Stimulated activated naive CD8-positive, alpha-beta T cell treated with anti-CD3 and anti-CD28 coated beads, Interleukin-15, Interleukin-2, amounts not matched to agents 100 ng/mL and 50 ng/mL, for 24 hours (primary cell): ENCODE results near the gene OR8G1.

Experiments
- H3K27ac Mint-ChIP-seq: one replicate; pipeline ENCODE4 v1.8.0; 2021; ENCODE audit warnings: mild to moderate bottlenecking, mixed read lengths
- H3K27me3 Mint-ChIP-seq: one replicate; pipeline ENCODE4 v1.8.0; 2021; ENCODE audit warnings: mixed read lengths
- H3K36me3 Mint-ChIP-seq: one replicate; pipeline ENCODE4 v1.8.0; 2021; ENCODE audit warnings: low read depth, mixed read lengths
- H3K4me1 Mint-ChIP-seq: one replicate; pipeline ENCODE4 v1.8.0; 2021; ENCODE audit warnings: low read depth, mixed read lengths
- H3K4me3 Mint-ChIP-seq: one replicate; pipeline ENCODE4 v1.8.0; 2021; ENCODE audit warnings: mild to moderate bottlenecking, mixed read lengths
- H3K9me3 Mint-ChIP-seq: one replicate; pipeline ENCODE4 v1.8.0; 2021; ENCODE audit warnings: mixed read lengths

The OR8G1 gene, protein sequence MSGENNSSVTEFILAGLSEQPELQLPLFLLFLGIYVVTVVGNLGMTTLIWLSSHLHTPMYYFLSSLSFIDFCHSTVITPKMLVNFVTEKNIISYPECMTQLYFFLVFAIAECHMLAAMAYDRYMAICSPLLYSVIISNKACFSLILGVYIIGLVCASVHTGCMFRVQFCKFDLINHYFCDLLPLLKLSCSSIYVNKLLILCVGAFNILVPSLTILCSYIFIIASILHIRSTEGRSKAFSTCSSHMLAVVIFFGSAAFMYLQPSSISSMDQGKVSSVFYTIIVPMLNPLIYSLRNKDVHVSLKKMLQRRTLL

GRCh38 chr11:124240621-124241397 is at the start of gene OR8G1:
Gene OR8G1 (plus strand): TSS chr11:124241095. CDS start chr11:124249676, 8,581 bp downstream.
- H3K36me3 Mint-ChIP-seq = no peaks in the 10 kb centered on the region
- no peak within 1 kb of the TSS for H3K4me3 Mint-ChIP-seq
- H3K9me3 Mint-ChIP-seq = no peaks in the 10 kb centered on the region
- H3K27me3 Mint-ChIP-seq = peaks cover 9% of the 10 kb centered on the region
- H3K27ac Mint-ChIP-seq = no peak within 1 kb of the TSS
- H3K4me1 Mint-ChIP-seq = no peaks in the 10 kb centered on the region

DNA sequence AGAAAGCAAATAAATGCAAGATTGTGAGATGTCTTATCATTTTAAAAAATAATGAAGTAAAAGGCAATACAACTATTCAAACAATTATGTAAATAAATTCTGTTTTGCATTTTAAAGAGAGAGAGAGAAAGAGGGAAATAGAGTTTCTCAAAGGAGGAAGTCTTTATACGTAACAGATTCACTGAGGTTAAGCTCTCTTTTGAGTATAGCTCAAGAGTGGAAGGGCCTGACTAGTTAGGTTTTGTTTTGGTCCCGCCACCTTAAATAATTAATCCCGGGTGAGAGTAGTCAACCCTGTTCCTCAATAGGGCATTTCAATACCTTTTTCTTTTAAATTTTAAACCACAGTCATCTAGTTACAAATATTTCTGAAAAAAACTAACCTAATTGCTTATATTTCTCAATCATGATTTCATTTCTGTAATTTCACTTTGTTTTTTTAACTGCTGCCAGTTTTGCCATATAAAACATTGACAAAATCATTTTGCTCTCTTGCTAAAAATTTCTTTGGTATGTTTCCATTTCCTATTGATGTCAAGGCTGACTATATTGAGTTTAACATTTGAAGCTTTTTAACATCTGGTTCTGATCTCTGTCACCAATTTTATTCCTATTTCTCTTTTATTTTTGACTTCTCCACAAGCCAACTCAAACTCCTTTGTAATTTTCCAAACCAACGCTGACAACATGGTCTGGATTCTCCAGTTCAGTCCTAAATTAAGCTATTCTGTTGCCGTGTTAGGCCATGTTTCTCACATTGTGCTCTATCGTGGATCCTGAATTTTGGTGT is 47.5 kb upstream of the OR8G1 start:
- Mint-ChIP-seq H3K9me3 (no peaks in the 10 kb centered on the region), H3K4me3 (no peak overlapping the region), H3K36me3 (no peaks in the 10 kb centered on the region), H3K4me1 (no peaks in the 10 kb centered on the region), H3K27ac (no peak overlapping the region), H3K27me3 (peaks cover 20% of the 10 kb centered on the region)

GRCh38 chr11:124194293-124195188 is 46.4 kb upstream of the OR8G1 start:
- H3K27ac Mint-ChIP-seq = no peak overlapping the region
- H3K9me3 Mint-ChIP-seq = no peaks in the 10 kb centered on the region
- peaks cover 17% of the 10 kb centered on the region for H3K27me3 Mint-ChIP-seq
- no peaks in the 10 kb centered on the region for H3K36me3 Mint-ChIP-seq
- no peaks in the 10 kb centered on the region for H3K4me1 Mint-ChIP-seq
- no peak overlapping the region for H3K4me3 Mint-ChIP-seq

GRCh38 chr11:124195189-124195734 is 45.6 kb upstream of the OR8G1 start:
- no peak overlapping the region for H3K4me3 Mint-ChIP-seq
- peaks cover 18% of the 10 kb centered on the region for H3K27me3 Mint-ChIP-seq

GRCh38 chr11:124197999-124198398 is 42.9 kb upstream of the OR8G1 start:
- peaks cover 13% of the 10 kb centered on the region for H3K27me3 Mint-ChIP-seq
- no peaks in the 10 kb centered on the region for H3K4me1 Mint-ChIP-seq
- no peaks in the 10 kb centered on the region for H3K9me3 Mint-ChIP-seq
- H3K36me3 Mint-ChIP-seq = no peaks in the 10 kb centered on the region
- H3K27ac Mint-ChIP-seq = no peak overlapping the region
- H3K4me3 Mint-ChIP-seq = no peak overlapping the region

More at GRCh38 chr11:124195189-124195734, 45.6 kb upstream of the OR8G1 start:
- Mint-ChIP-seq H3K9me3 (no peaks in the 10 kb centered on the region), H3K4me1 (no peaks in the 10 kb centered on the region), H3K27ac (no peak overlapping the region), H3K36me3 (no peaks in the 10 kb centered on the region)

- H3K27ac Mint-ChIP-seq = no peak overlapping the region
These were observed 42.0 kb upstream of the OR8G1 start for GRCh38 chr11:124198897-124199296.

GRCh38 chr11:124199702-124200101 is 41.2 kb upstream of the OR8G1 start:
- Mint-ChIP-seq H3K4me3 (no peak overlapping the region), H3K27ac (no peak overlapping the region), H3K36me3 (no peaks in the 10 kb centered on the region), H3K4me1 (no peaks in the 10 kb centered on the region), H3K9me3 (no peaks in the 10 kb centered on the region), H3K27me3 (peaks cover 13% of the 10 kb centered on the region)

More at GRCh38 chr11:124198897-124199296, 42.0 kb upstream of the OR8G1 start:
- peaks cover 13% of the 10 kb centered on the region for H3K27me3 Mint-ChIP-seq
- H3K9me3 Mint-ChIP-seq = no peaks in the 10 kb centered on the region
- no peak overlapping the region for H3K4me3 Mint-ChIP-seq
- no peaks in the 10 kb centered on the region for H3K36me3 Mint-ChIP-seq
- H3K4me1 Mint-ChIP-seq = no peaks in the 10 kb centered on the region

- Mint-ChIP-seq H3K36me3 (no peaks in the 10 kb centered on the region), H3K27ac (no peak overlapping the region), H3K9me3 (no peaks in the 10 kb centered on the region), H3K4me3 (no peak overlapping the region), H3K4me1 (no peaks in the 10 kb centered on the region), H3K27me3 (peaks cover 13% of the 10 kb centered on the region)
These were observed 40.2 kb upstream of the OR8G1 start for GRCh38 chr11:124200671-124201070.

- Mint-ChIP-seq H3K4me3 (no peak overlapping the region), H3K9me3 (no peaks in the 10 kb centered on the region), H3K4me1 (no peaks in the 10 kb centered on the region), H3K27me3 (peaks cover 13% of the 10 kb centered on the region), H3K36me3 (no peaks in the 10 kb centered on the region), H3K27ac (no peak overlapping the region)
These were observed 37.9 kb upstream of the OR8G1 start for GRCh38 chr11:124202951-124203350.

- Mint-ChIP-seq H3K36me3 (no peaks in the 10 kb centered on the region), H3K4me3 (no peak overlapping the region), H3K4me1 (no peaks in the 10 kb centered on the region), H3K27ac (no peak overlapping the region), H3K27me3 (peaks cover 10% of the 10 kb centered on the region), H3K9me3 (no peaks in the 10 kb centered on the region)
These were observed 36.9 kb upstream of the OR8G1 start for GRCh38 chr11:124204008-124204407.

DNA sequence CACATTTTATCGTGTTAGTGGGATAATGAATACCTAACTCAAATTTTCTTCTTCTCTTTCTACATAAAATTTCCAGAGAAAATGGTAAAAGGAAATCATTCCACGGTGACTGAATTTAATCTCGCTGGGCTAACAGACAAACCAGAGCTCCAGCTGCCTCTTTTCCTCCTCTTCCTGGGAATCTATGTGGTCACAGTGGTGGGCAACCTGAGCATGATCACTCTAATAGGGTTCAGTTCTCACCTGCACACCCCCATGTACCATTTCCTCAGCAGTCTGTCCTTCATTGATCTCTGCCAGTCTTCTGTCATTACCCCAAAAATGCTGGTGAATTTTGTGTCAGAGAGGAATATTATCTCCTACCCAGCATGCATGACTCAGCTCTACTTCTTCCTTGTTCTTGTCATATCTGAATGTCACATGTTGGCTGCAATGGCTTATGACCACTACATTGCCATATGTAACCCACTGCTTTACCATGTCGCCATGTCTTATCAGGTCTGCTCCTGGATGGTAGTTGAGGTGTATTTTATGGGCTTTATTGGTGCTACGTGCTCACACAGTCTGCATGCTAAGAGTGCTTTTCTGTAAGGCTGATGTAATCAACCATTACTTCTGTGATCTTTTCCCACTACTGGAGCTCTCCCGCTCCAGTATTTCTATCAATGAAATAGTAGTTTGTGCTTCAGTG is 33.6 kb upstream of the OR8G1 start:
- no peaks in the 10 kb centered on the region for H3K36me3 Mint-ChIP-seq
- H3K4me1 Mint-ChIP-seq = no peaks in the 10 kb centered on the region
- H3K27me3 Mint-ChIP-seq = peaks cover 4% of the 10 kb centered on the region
- H3K27ac Mint-ChIP-seq = no peak overlapping the region
- no peak overlapping the region for H3K4me3 Mint-ChIP-seq
- no peaks in the 10 kb centered on the region for H3K9me3 Mint-ChIP-seq

- H3K27me3 Mint-ChIP-seq = peaks cover 8% of the 10 kb centered on the region
- H3K36me3 Mint-ChIP-seq = no peaks in the 10 kb centered on the region
- no peak overlapping the region for H3K27ac Mint-ChIP-seq
- H3K4me3 Mint-ChIP-seq = no peak overlapping the region
- no peaks in the 10 kb centered on the region for H3K9me3 Mint-ChIP-seq
- H3K4me1 Mint-ChIP-seq = no peaks in the 10 kb centered on the region
These were observed 31.0 kb upstream of the OR8G1 start for GRCh38 chr11:124209824-124210357.

DNA sequence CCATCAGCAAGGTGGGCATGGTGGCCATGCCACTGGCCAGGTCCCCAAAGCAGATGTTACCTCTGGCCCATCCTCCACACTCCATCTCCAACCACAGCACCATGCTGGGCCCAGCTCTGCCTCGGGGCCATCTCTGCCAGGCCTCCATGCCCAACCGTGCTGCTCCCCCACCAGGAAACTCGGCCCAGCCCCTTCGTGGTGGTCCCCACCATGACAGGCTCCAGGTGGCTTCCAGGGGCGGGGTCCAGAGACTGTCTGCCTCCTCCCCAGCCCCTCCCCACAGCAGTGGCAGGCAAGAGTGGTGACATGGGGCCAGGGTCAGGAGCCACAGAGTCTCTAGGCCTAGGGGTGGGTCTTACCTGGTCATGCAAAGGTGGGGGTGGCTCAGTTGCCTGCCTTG is 30.5 kb upstream of the OR8G1 start:
- Mint-ChIP-seq H3K9me3 (no peaks in the 10 kb centered on the region), H3K27me3 (peaks cover 8% of the 10 kb centered on the region), H3K36me3 (no peaks in the 10 kb centered on the region), H3K4me3 (no peak overlapping the region), H3K4me1 (no peaks in the 10 kb centered on the region), H3K27ac (no peak overlapping the region)
